CD4-positive, alpha-beta T cell treated with Interleukin-12 subunit alpha and Interleukin-12 subunit beta, for 1 hour (primary cell): ENCODE data around the gene RBM43.

Experiments
- DNase-seq: peaks from one replicate; pipeline ENCODE4 v3.0.0-alpha.2; 2020

The RBM43 gene

DNA sequence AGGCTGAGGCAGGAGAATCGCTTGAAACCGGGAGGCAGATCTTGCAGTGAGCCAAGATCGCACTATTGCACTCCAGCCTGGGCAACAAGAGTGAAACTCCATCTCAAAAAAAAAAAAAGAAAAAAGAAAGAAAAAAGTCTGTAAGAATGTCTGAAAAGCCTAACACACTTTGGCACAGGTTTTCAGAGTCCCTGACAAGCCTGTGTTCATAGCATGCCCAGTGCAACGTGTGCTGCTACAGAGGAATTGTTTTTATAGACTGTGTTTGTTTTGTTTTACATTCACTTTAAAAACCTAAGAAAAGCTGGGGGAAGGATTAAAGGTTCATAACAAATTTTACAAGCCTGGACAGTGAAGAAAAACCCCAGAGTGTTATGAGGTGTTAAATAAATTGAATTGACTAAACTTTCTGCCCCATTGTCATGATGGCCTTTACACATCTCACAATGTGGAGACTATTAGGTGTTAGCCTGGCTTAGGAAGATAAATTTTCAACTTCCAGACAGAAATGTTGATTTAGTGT lies 55.2 kb downstream of the RBM43 start:
- no peak for DNase-seq

- DNase-seq: no peak
Observed at GRCh38 chr2:151205571-151205970, 56.1 kb downstream of the RBM43 start.

GRCh38 chr2:151204756-151205155 lies 56.9 kb downstream of the RBM43 start:
- DNase-seq: no peak

GRCh38 chr2:151200844-151201243 lies 60.8 kb downstream of the RBM43 start:
- DNase-seq: no peak

GRCh38 chr2:151200277-151200676 lies 61.4 kb downstream of the RBM43 start:
- DNase-seq: no peak

DNA sequence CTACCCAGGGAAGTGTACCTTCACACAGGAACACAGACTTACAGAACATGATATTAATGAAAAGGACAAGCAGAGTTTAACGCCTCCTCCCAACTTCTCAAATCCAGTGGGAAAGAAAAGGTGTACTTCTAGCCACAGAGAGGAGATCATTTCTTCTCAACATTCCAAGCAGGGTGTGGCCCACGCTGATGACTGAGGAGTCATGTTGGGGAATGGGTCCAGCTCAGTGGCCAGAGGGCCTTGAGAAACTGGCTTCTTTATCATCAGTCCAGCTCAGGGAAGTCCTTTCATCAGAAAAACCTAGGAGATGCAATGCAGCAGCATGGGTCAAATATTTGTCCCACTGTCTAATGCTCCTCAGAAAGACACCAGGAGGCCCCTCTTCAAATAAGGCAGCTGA lies 63.0 kb downstream of the RBM43 start:
- no peak for DNase-seq
